ENCODE measurements around the gene TDRD9.
A peak's percentile ranks its signal among the peaks of the same experiment; 100 is the strongest.

Gene TDRD9

GRCh38 chr14:103890821-103891666 is 37.2 kb upstream of the TDRD9 start:
- no peak for DNase-seq (ENCODE audit: low read depth in 2 of 2)

- no peak for DNase-seq (ENCODE audit: low read depth in 2 of 2)
Observed at GRCh38 chr14:103891667-103892215, 36.5 kb upstream of the TDRD9 start.

- no peak for DNase-seq (ENCODE audit: low read depth in 2 of 2)
Observed at GRCh38 chr14:103892247-103892646, 36.0 kb upstream of the TDRD9 start.

GRCh38 chr14:103894034-103894722 is 34.1 kb upstream of the TDRD9 start:
- DNase-seq (ENCODE audit: low read depth in 2 of 2): no peak

GRCh38 chr14:103894723-103895059 is 33.6 kb upstream of the TDRD9 start:
- no peak for DNase-seq (ENCODE audit: low read depth in 2 of 2)

GRCh38 chr14:103896578-103896977 is 31.7 kb upstream of the TDRD9 start:
- DNase-seq (ENCODE audit: low read depth in 2 of 2): no peak

GRCh38 chr14:103897075-103897947 is 30.9 kb upstream of the TDRD9 start:
- no peak for DNase-seq (ENCODE audit: low read depth in 2 of 2)

- no peak for DNase-seq (ENCODE audit: low read depth in 2 of 2)
Observed at GRCh38 chr14:103898204-103898603, 30.1 kb upstream of the TDRD9 start.

- DNase-seq (ENCODE audit: low read depth in 2 of 2): no peak
Observed at GRCh38 chr14:103898711-103899110, 29.5 kb upstream of the TDRD9 start.

- no peak for DNase-seq (ENCODE audit: low read depth in 2 of 2)
Observed at GRCh38 chr14:103899316-103899715, 28.9 kb upstream of the TDRD9 start.

GRCh38 chr14:103899833-103900232 is 28.4 kb upstream of the TDRD9 start:
- no peak for DNase-seq (ENCODE audit: low read depth in 2 of 2)

- DNase-seq (ENCODE audit: low read depth in 2 of 2): no peak
Observed at GRCh38 chr14:103904493-103905107, 23.7 kb upstream of the TDRD9 start.

- DNase-seq (ENCODE audit: low read depth in 2 of 2): peak in 1 of 2 donors; percentile 9
Observed at GRCh38 chr14:103905842-103906456, 22.3 kb upstream of the TDRD9 start.

GRCh38 chr14:103908580-103908979 is 19.7 kb upstream of the TDRD9 start:
- DNase-seq (ENCODE audit: low read depth in 2 of 2): no peak

GRCh38 chr14:103909531-103910261 is 18.6 kb upstream of the TDRD9 start:
- DNase-seq (ENCODE audit: low read depth in 2 of 2): no peak

- DNase-seq (ENCODE audit: low read depth in 2 of 2): peak; percentile 60 to 75
Observed at GRCh38 chr14:103910262-103910935, 17.9 kb upstream of the TDRD9 start.

GRCh38 chr14:103910984-103911383 is 17.3 kb upstream of the TDRD9 start:
- DNase-seq (ENCODE audit: low read depth in 2 of 2): no peak

- no peak for DNase-seq (ENCODE audit: low read depth in 2 of 2)
Observed at GRCh38 chr14:103915616-103916015, 12.6 kb upstream of the TDRD9 start.

GRCh38 chr14:103916636-103917262 is 11.5 kb upstream of the TDRD9 start:
- no peak for DNase-seq (ENCODE audit: low read depth in 2 of 2)

Data from stimulated activated CD4-positive, alpha-beta T cell treated with anti-CD3 and anti-CD28 coated beads, Interleukin-15, amount 100 ng/mL, for 48 hours (primary cell).